ENCODE results near the gene ARL5C.
"Not testable (repeated sequence)": the region's sequence is repeated elsewhere in the genome, so short reads cannot be mapped to it uniquely, and the experiment has no call there.

The ARL5C gene

GRCh38 chr17:39194089-39194984 is 28.4 kb upstream of the ARL5C start:
- DNase-seq (ENCODE audit: low read depth), result peak; percentile 38

GRCh38 chr17:39193346-39193745 is 27.4 kb upstream of the ARL5C start:
- DNase-seq (ENCODE audit: low read depth), result no peak

GRCh38 chr17:39192901-39193300 is 26.9 kb upstream of the ARL5C start:
- no peak for DNase-seq (ENCODE audit: low read depth)

GRCh38 chr17:39191750-39192510 is 26.0 kb upstream of the ARL5C start:
- DNase-seq (ENCODE audit: low read depth), result no peak

GRCh38 chr17:39187152-39187830 is 21.3 kb upstream of the ARL5C start:
- DNase-seq (ENCODE audit: low read depth), result no peak

GRCh38 chr17:39186481-39187002 is 20.6 kb upstream of the ARL5C start:
- no peak for DNase-seq (ENCODE audit: low read depth)

GRCh38 chr17:39183720-39184119 is 17.8 kb upstream of the ARL5C start:
- DNase-seq (ENCODE audit: low read depth), result no peak

- DNase-seq (ENCODE audit: low read depth), result no peak
Measured at GRCh38 chr17:39183045-39183444, 17.1 kb upstream of the ARL5C start.

GRCh38 chr17:39181303-39181702 is 15.3 kb upstream of the ARL5C start:
- DNase-seq (ENCODE audit: low read depth), result no peak

GRCh38 chr17:39178536-39178935 is 12.6 kb upstream of the ARL5C start:
- DNase-seq (ENCODE audit: low read depth), result peak; percentile 53

- DNase-seq (ENCODE audit: low read depth), result no peak
Measured at GRCh38 chr17:39177256-39177655, 11.3 kb upstream of the ARL5C start.

GRCh38 chr17:39175695-39176093 is 9.7 kb upstream of the ARL5C start:
- no peak for DNase-seq (ENCODE audit: low read depth)

- DNase-seq (ENCODE audit: low read depth), result peak; percentile 45
Measured at GRCh38 chr17:39174920-39175694, 9.1 kb upstream of the ARL5C start.

- no peak for DNase-seq (ENCODE audit: low read depth)
Measured at GRCh38 chr17:39173526-39174274, 7.7 kb upstream of the ARL5C start.

- DNase-seq (ENCODE audit: low read depth), result no peak
Measured at GRCh38 chr17:39173080-39173479, 7.1 kb upstream of the ARL5C start.

GRCh38 chr17:39171933-39172332 is 6.0 kb upstream of the ARL5C start:
- no peak for DNase-seq (ENCODE audit: low read depth)

- DNase-seq (ENCODE audit: low read depth), result no peak
Measured at GRCh38 chr17:39170558-39170957, 4.6 kb upstream of the ARL5C start.

GRCh38 chr17:39170109-39170508 is 4.1 kb upstream of the ARL5C start:
- no peak for DNase-seq (ENCODE audit: low read depth)

- DNase-seq (ENCODE audit: low read depth), result no peak
Measured at GRCh38 chr17:39169518-39169917, 3.6 kb upstream of the ARL5C start.

GRCh38 chr17:39169101-39169500 is 3.1 kb upstream of the ARL5C start:
- peak; percentile 57 for DNase-seq (ENCODE audit: low read depth)

- DNase-seq (ENCODE audit: low read depth), result not testable (repeated sequence)
Measured at GRCh38 chr17:39168503-39168902, 2.5 kb upstream of the ARL5C start.
